ENCODE results near the gene LRRK2.

LRRK2 gene

GRCh38 chr12:40253936-40254335, 29.1 kb downstream of the LRRK2 start:
- no peaks in the 10 kb centered on the region for H3K36me3 Mint-ChIP-seq
- no peak overlapping the region for H3K27ac Mint-ChIP-seq
- no peaks in the 10 kb centered on the region for H3K4me1 Mint-ChIP-seq (ENCODE audit: low read depth)
- no peaks in the 10 kb centered on the region for H3K9me3 Mint-ChIP-seq (ENCODE audit: low read depth)
- H3K4me3 Mint-ChIP-seq = no peak overlapping the region
- no peaks in the 10 kb centered on the region for H3K27me3 Mint-ChIP-seq

GRCh38 chr12:40254455-40255085, 29.8 kb downstream of the LRRK2 start:
- Mint-ChIP-seq H3K36me3 (no peaks in the 10 kb centered on the region), H3K9me3 (ENCODE audit: low read depth) (no peaks in the 10 kb centered on the region), H3K27ac (no peak overlapping the region), H3K4me3 (no peak overlapping the region), H3K4me1 (ENCODE audit: low read depth) (no peaks in the 10 kb centered on the region), H3K27me3 (no peaks in the 10 kb centered on the region)

- no peaks in the 10 kb centered on the region for H3K4me1 Mint-ChIP-seq (ENCODE audit: low read depth)
- H3K9me3 Mint-ChIP-seq (ENCODE audit: low read depth) = no peaks in the 10 kb centered on the region
- H3K36me3 Mint-ChIP-seq = no peaks in the 10 kb centered on the region
- no peak overlapping the region for H3K4me3 Mint-ChIP-seq
- no peak overlapping the region for H3K27ac Mint-ChIP-seq
- no peaks in the 10 kb centered on the region for H3K27me3 Mint-ChIP-seq
Observed at GRCh38 chr12:40258371-40258770, 33.6 kb downstream of the LRRK2 start.

GRCh38 chr12:40261937-40262336, 37.1 kb downstream of the LRRK2 start:
- H3K36me3 Mint-ChIP-seq = no peaks in the 10 kb centered on the region
- H3K4me3 Mint-ChIP-seq = no peak overlapping the region
- H3K27ac Mint-ChIP-seq = no peak overlapping the region
- H3K4me1 Mint-ChIP-seq (ENCODE audit: low read depth) = no peaks in the 10 kb centered on the region
- H3K27me3 Mint-ChIP-seq = no peaks in the 10 kb centered on the region
- H3K9me3 Mint-ChIP-seq (ENCODE audit: low read depth) = no peaks in the 10 kb centered on the region

GRCh38 chr12:40262657-40263056, 37.9 kb downstream of the LRRK2 start:
- H3K9me3 Mint-ChIP-seq (ENCODE audit: low read depth) = no peaks in the 10 kb centered on the region
- no peaks in the 10 kb centered on the region for H3K27me3 Mint-ChIP-seq
- H3K4me1 Mint-ChIP-seq (ENCODE audit: low read depth) = no peaks in the 10 kb centered on the region
- H3K4me3 Mint-ChIP-seq = no peak overlapping the region
- no peak overlapping the region for H3K27ac Mint-ChIP-seq
- no peaks in the 10 kb centered on the region for H3K36me3 Mint-ChIP-seq

GRCh38 chr12:40263616-40264409, 39.0 kb downstream of the LRRK2 start:
- no peaks in the 10 kb centered on the region for H3K36me3 Mint-ChIP-seq
- H3K27ac Mint-ChIP-seq = no peak overlapping the region
- H3K4me1 Mint-ChIP-seq (ENCODE audit: low read depth) = no peaks in the 10 kb centered on the region
- H3K9me3 Mint-ChIP-seq (ENCODE audit: low read depth) = no peaks in the 10 kb centered on the region
- no peak overlapping the region for H3K4me3 Mint-ChIP-seq
- H3K27me3 Mint-ChIP-seq = no peaks in the 10 kb centered on the region

GRCh38 chr12:40271981-40272664, 47.3 kb downstream of the LRRK2 start:
- no peaks in the 10 kb centered on the region for H3K4me1 Mint-ChIP-seq (ENCODE audit: low read depth)
- H3K27me3 Mint-ChIP-seq = no peaks in the 10 kb centered on the region
- H3K27ac Mint-ChIP-seq = no peak overlapping the region
- H3K36me3 Mint-ChIP-seq = no peaks in the 10 kb centered on the region
- H3K9me3 Mint-ChIP-seq (ENCODE audit: low read depth) = no peaks in the 10 kb centered on the region
- no peak overlapping the region for H3K4me3 Mint-ChIP-seq

- no peaks in the 10 kb centered on the region for H3K4me1 Mint-ChIP-seq (ENCODE audit: low read depth)
- H3K27me3 Mint-ChIP-seq = peaks cover 2% of the 10 kb centered on the region
- H3K4me3 Mint-ChIP-seq = no peak overlapping the region
- H3K9me3 Mint-ChIP-seq (ENCODE audit: low read depth) = no peaks in the 10 kb centered on the region
- no peak overlapping the region for H3K27ac Mint-ChIP-seq
- no peaks in the 10 kb centered on the region for H3K36me3 Mint-ChIP-seq
Observed at GRCh38 chr12:40281791-40282364, 57.1 kb downstream of the LRRK2 start.

GRCh38 chr12:40286583-40286982, 61.8 kb downstream of the LRRK2 start:
- H3K36me3 Mint-ChIP-seq = no peaks in the 10 kb centered on the region

GRCh38 chr12:40287369-40287975, 62.7 kb downstream of the LRRK2 start:
- no peaks in the 10 kb centered on the region for H3K36me3 Mint-ChIP-seq
- H3K4me1 Mint-ChIP-seq (ENCODE audit: low read depth) = no peaks in the 10 kb centered on the region
- no peak overlapping the region for H3K27ac Mint-ChIP-seq
- H3K4me3 Mint-ChIP-seq = no peak overlapping the region
- no peaks in the 10 kb centered on the region for H3K27me3 Mint-ChIP-seq
- no peaks in the 10 kb centered on the region for H3K9me3 Mint-ChIP-seq (ENCODE audit: low read depth)

More at GRCh38 chr12:40286583-40286982, 61.8 kb downstream of the LRRK2 start:
- Mint-ChIP-seq H3K4me3 (no peak overlapping the region), H3K4me1 (ENCODE audit: low read depth) (no peaks in the 10 kb centered on the region), H3K9me3 (ENCODE audit: low read depth) (no peaks in the 10 kb centered on the region), H3K27me3 (no peaks in the 10 kb centered on the region), H3K27ac (no peak overlapping the region)

- Mint-ChIP-seq H3K27ac (no peak overlapping the region), H3K4me3 (no peak overlapping the region), H3K36me3 (no peaks in the 10 kb centered on the region), H3K27me3 (peaks cover 4% of the 10 kb centered on the region), H3K4me1 (ENCODE audit: low read depth) (no peaks in the 10 kb centered on the region), H3K9me3 (ENCODE audit: low read depth) (no peaks in the 10 kb centered on the region)
Observed at GRCh38 chr12:40292788-40293429, 68.1 kb downstream of the LRRK2 start.

GRCh38 chr12:40298341-40298740, 73.5 kb downstream of the LRRK2 start:
- H3K27ac Mint-ChIP-seq = no peak overlapping the region
- no peaks in the 10 kb centered on the region for H3K4me1 Mint-ChIP-seq (ENCODE audit: low read depth)
- H3K4me3 Mint-ChIP-seq = no peak overlapping the region
- peaks cover 4% of the 10 kb centered on the region for H3K27me3 Mint-ChIP-seq
- H3K36me3 Mint-ChIP-seq = no peaks in the 10 kb centered on the region
- H3K9me3 Mint-ChIP-seq (ENCODE audit: low read depth) = no peaks in the 10 kb centered on the region

GRCh38 chr12:40300490-40300889, 75.7 kb downstream of the LRRK2 start:
- Mint-ChIP-seq H3K27ac (no peak overlapping the region), H3K4me1 (ENCODE audit: low read depth) (no peaks in the 10 kb centered on the region)

GRCh38 chr12:40309001-40309400, 84.2 kb downstream of the LRRK2 start:
- Mint-ChIP-seq H3K27ac (no peak overlapping the region), H3K4me3 (no peak overlapping the region), H3K27me3 (no peaks in the 10 kb centered on the region), H3K9me3 (ENCODE audit: low read depth) (no peaks in the 10 kb centered on the region), H3K4me1 (ENCODE audit: low read depth) (no peaks in the 10 kb centered on the region), H3K36me3 (no peaks in the 10 kb centered on the region)

More at GRCh38 chr12:40300490-40300889, 75.7 kb downstream of the LRRK2 start:
- H3K9me3 Mint-ChIP-seq (ENCODE audit: low read depth) = no peaks in the 10 kb centered on the region
- peaks cover 4% of the 10 kb centered on the region for H3K27me3 Mint-ChIP-seq
- no peaks in the 10 kb centered on the region for H3K36me3 Mint-ChIP-seq
- no peak overlapping the region for H3K4me3 Mint-ChIP-seq

Measured in activated naive CD8-positive, alpha-beta T cell (primary cell).